Adrenal gland (tissue), 12 donors: Measurements from ENCODE around the gene MDM4. TPM values are rescaled to one million over a fixed set of nuclear protein-coding genes. Genes with fewer than 3 reads are reported as not detected.

Experiments
- DNase-seq, 7 donors: peaks; one replicate each; pipeline ENCODE4 v3.0.0-alpha.2; 2019 to 2020
- H3K27ac ChIP-seq, 5 donors: fragments of 200-600 bp; sonication (generic) in 4 of 5; 1 replicate in 3 of 5; 2 replicates in 2 of 5; pipeline versions ENCODE4 v1.5.1 to v1.8.0; 2016 to 2020; ENCODE audit warnings: mild to moderate bottlenecking in 1 of 5
- H3K27me3 ChIP-seq: fragments of 200-600 bp; 2 replicates; pipeline ENCODE4 v1.8.0; 2021
- H3K36me3 ChIP-seq, 2 donors: fragments of 200-600 bp; replicated peaks in 1 of 2; 1 replicate in 1 of 2; 2 replicates in 1 of 2; pipeline versions ENCODE4 v1.5.1 to v1.8.0; 2018 to 2022
- H3K4me1 ChIP-seq, 2 donors: fragments of 200-600 bp; replicated peaks in 1 of 2; 1 replicate in 1 of 2; 2 replicates in 1 of 2; pipeline versions ENCODE4 v1.5.1 to v1.8.0; 2018 to 2021
- H3K4me3 ChIP-seq, 4 donors: fragments of 200-600 bp; sonication (generic) in 3 of 4; one replicate each; pipeline ENCODE4 v1.5.1; 2016 to 2018
- H3K9me3 ChIP-seq, 3 donors: fragments of 200-600 bp; sonication (generic) in 1 of 3; replicated peaks in 1 of 3; 1 replicate in 2 of 3; 2 replicates in 1 of 3; pipeline versions ENCODE4 v1.5.1 to v1.8.0; 2016 to 2021
- CTCF ChIP-seq, 6 experiments: fragments of 450-650 bp in 4 of 6; fragments of 200-600 bp in 2 of 6; sonication (generic) in 1 of 6; IDR thresholded peaks; 1 replicate in 5 of 6; 2 replicates in 1 of 6; pipeline versions ENCODE4 v1.5.1 to v1.8.0; 2016 to 2021; ENCODE audit warnings: antibody characterized with exemption in 6 of 6, mild to moderate bottlenecking in 2 of 6, moderate library complexity in 1 of 6
- POLR2A ChIP-seq, 2 donors: fragments of 450-650 bp; IDR thresholded peaks; one replicate each; pipeline ENCODE4 v1.6.1; 2017; ENCODE audit warnings: antibody characterized with exemption in 2 of 2, mild to moderate bottlenecking in 2 of 2, moderate library complexity in 1 of 2
- WGBS, 4 donors: extraction: QIAGEN DNeasy Blood & Tissue Kit in 2 of 4; methylation state at CpG; one replicate each; pipeline versions ENCODE4 v1.1.5 to v1.1.7; 2013 to 2017; 5-methylcytosine and 5-hydroxymethylcytosine counted together
- intact Hi-C, 2 donors: fragments of 100-400 bp; cut with DNase I; formaldehyde crosslinking; loops; one replicate each; pipeline versions ENCODE4 v1.14.1 to v1.15.0; 2022 to 2023
- polyA plus RNA-seq, 3 donors: library from polyadenylated mRNA; stranded (reverse); fragments of 200-250 nt in 2 of 3; fragments of 350-450 nt in 1 of 3; fragmentation: Illumina TruSeq in 1 of 3; extraction: RNeasy Lipid Tissue Mini Kit (QIAGEN cat#74804) in 1 of 3; gene quantifications; one replicate each; pipeline ENCODE4 v1.2.3, GENCODE V29; 2013 to 2014
- total RNA-seq, 9 donors: library from RNA; depleted of rRNA in 4 of 9; stranded (reverse); fragments of >200 nt in 4 of 9; fragments of 120-200 nt in 1 of 9; fragmentation: NEBNext Ultra II Directional in 1 of 9; extraction: Animal tissue kit (Norgen Biotek cat#: 25700) in 1 of 9; gene quantifications; one replicate each; pipeline versions ENCODE4 v1.1.0 to v1.2.4, GENCODE V29; 2013 to 2023
- donor health status: healthy with polysubstance abuse.
- donor health status: Bipolar disorder and iron deficiency.
- donor health status: DM: yes; HTN: yes; CAD: no.
- donor health status: DM: no; HTN: no; CAD: no.
- donor health status: DM: no; HTN: no; CAD: no.
- donor health status: DM: yes; HTN: yes; CAD: no.

Gene MDM4
- total and polyA plus RNA-seq, 12 donors = 11.3 to 77.4 (median 42.8) TPM

- intact Hi-C loops = no loop called here
- Histone ChIP-seq H3K27ac (no peak overlapping the region), H3K27me3 (no peaks in the 10 kb centered on the region), H3K9me3 (no peaks in the 10 kb centered on the region), H3K4me1 (peaks cover 0 to 9% of the 10 kb centered on the region in 2 donors), H3K4me3 (no peak overlapping the region), H3K36me3 (no peaks in the 10 kb centered on the region)
- no peak for DNase-seq
- TF ChIP-seq CTCF (IDR thresholded peaks at IDR 0.05) = no peak
- WGBS, 4 donors = 91 to 97% (median 92%) methylated on average over 2 of the region's 2 CpGs
These were observed 54.9 kb downstream of the MDM4 start for GRCh38 chr1:204571128-204571527.

GRCh38 chr1:204571631-204572030, 55.4 kb downstream of the MDM4 start:
- H3K4me1 ChIP-seq = peaks cover 0 to 9% of the 10 kb centered on the region in 2 donors
- no peak for DNase-seq
- H3K4me3 ChIP-seq = no peak overlapping the region
- intact Hi-C loops = no loop called here
- H3K9me3 ChIP-seq = no peaks in the 10 kb centered on the region
- no peak overlapping the region for H3K27ac ChIP-seq
- TF ChIP-seq POLR2A (IDR thresholded peaks at IDR 0.05) = no peak
- no peak for TF ChIP-seq CTCF (IDR thresholded peaks at IDR 0.05)
- no peaks in the 10 kb centered on the region for H3K36me3 ChIP-seq
- 86 to 91% (median 88%) methylated on average over 4 of the region's 4 CpGs for WGBS, 4 donors
- H3K27me3 ChIP-seq = no peaks in the 10 kb centered on the region

GRCh38 chr1:204572923-204573922, 57.0 kb downstream of the MDM4 start:
- Histone ChIP-seq H3K27ac (no peak overlapping the region), H3K27me3 (no peaks in the 10 kb centered on the region)
- intact Hi-C loops = no loop called here

More at GRCh38 chr1:204572923-204573922, 57.0 kb downstream of the MDM4 start:
- Histone ChIP-seq H3K4me3 (no peak overlapping the region), H3K4me1 (peaks cover 0 to 9% of the 10 kb centered on the region in 2 donors), H3K36me3 (no peaks in the 10 kb centered on the region), H3K9me3 (no peaks in the 10 kb centered on the region)
- peak in 1 of 7 donors; percentile 47 for DNase-seq
- TF ChIP-seq CTCF (IDR thresholded peaks at IDR 0.05) = no peak
- TF ChIP-seq POLR2A (IDR thresholded peaks at IDR 0.05) = no peak
- 58 to 78% (median 73%) methylated on average over 8 of the region's 8 CpGs for WGBS, 4 donors
